RWPE2 (cell line): ENCODE results near the gene TRIP6.
"Not testable (repeated sequence)": the region's sequence is repeated elsewhere in the genome, so short reads cannot be mapped to it uniquely, and the experiment has no call there.

Experiments
- ATAC-seq: fragments of 200-7000 bp; cut with Tn5 transposase; 3 replicates; pipeline ENCODE4 v1.9.1; 2021; ENCODE audit warnings: low read depth
- DNase-seq: peaks from one replicate; pipeline ENCODE4 v3.0.0-alpha.2; 2020; ENCODE audit warnings: low spot score
- H3K27ac ChIP-seq: fragments of 450-650 bp; 2 replicates; pipeline ENCODE4 v1.5.1; 2017; ENCODE audit warnings: mild to moderate bottlenecking; ENCODE audit not compliant: poor library complexity, severe bottlenecking
- H3K27me3 ChIP-seq: fragments of 250-450 bp; sonication (Bioruptor Pico); 2 replicates; pipeline ENCODE4 v1.5.1; 2021; ENCODE audit warnings: mild to moderate bottlenecking, moderate library complexity; ENCODE audit not compliant: insufficient read depth, poor library complexity, severe bottlenecking
- H3K36me3 ChIP-seq: fragments of 250-450 bp; sonication (Bioruptor Pico); 2 replicates; pipeline ENCODE4 v1.5.1; 2020; ENCODE audit warnings: low read depth, mild to moderate bottlenecking, moderate library complexity
- H3K4me1 ChIP-seq: fragments of 250-450 bp; sonication (Bioruptor Pico); 2 replicates; pipeline ENCODE4 v1.5.1; 2021; ENCODE audit warnings: mild to moderate bottlenecking, moderate library complexity; ENCODE audit not compliant: insufficient read depth, poor library complexity, severe bottlenecking
- H3K4me3 ChIP-seq: fragments of 250-450 bp; sonication (Bioruptor Pico); 2 replicates; pipeline ENCODE4 v1.5.1; 2021; ENCODE audit warnings: mild to moderate bottlenecking, moderate library complexity; ENCODE audit not compliant: severe bottlenecking
- H3K9me3 ChIP-seq: fragments of 250-450 bp; sonication (Bioruptor Pico); 2 replicates; pipeline ENCODE4 v1.5.1; 2021; ENCODE audit warnings: mild to moderate bottlenecking, moderate library complexity; ENCODE audit not compliant: severe bottlenecking
- CTCF ChIP-seq: fragments of 450-650 bp; IDR thresholded peaks from one replicate; pipeline ENCODE4 v1.5.1; 2017; ENCODE audit warnings: mild to moderate bottlenecking, moderate library complexity; ENCODE audit not compliant: poor library complexity, severe bottlenecking

The TRIP6 gene

GRCh38 chr7:100911484-100911883 is 44.3 kb downstream of the TRIP6 start:
- TF ChIP-seq CTCF, result no peak
- ATAC-seq, result no peak

GRCh38 chr7:100914208-100914878 is 47.2 kb downstream of the TRIP6 start:
- no peaks in the 10 kb centered on the region for H3K27me3 ChIP-seq
- ATAC-seq (no peak), DNase-seq (no peak)
- H3K9me3 ChIP-seq, result no peaks in the 10 kb centered on the region
- no peak overlapping the region for H3K4me3 ChIP-seq
- H3K27ac ChIP-seq, result no peak overlapping the region
- H3K4me1 ChIP-seq, result no peaks in the 10 kb centered on the region
- no peak for TF ChIP-seq CTCF
- H3K36me3 ChIP-seq, result no peaks in the 10 kb centered on the region

More at GRCh38 chr7:100911484-100911883, 44.3 kb downstream of the TRIP6 start:
- Histone ChIP-seq H3K27me3 (no peaks in the 10 kb centered on the region), H3K4me3 (no peak overlapping the region), H3K9me3 (no peaks in the 10 kb centered on the region), H3K36me3 (no peaks in the 10 kb centered on the region), H3K4me1 (no peaks in the 10 kb centered on the region), H3K27ac (no peak overlapping the region)
- DNase-seq, result no peak

- Histone ChIP-seq H3K4me3 (no peak overlapping the region), H3K4me1 (no peaks in the 10 kb centered on the region), H3K27me3 (no peaks in the 10 kb centered on the region), H3K27ac (no peak overlapping the region), H3K36me3 (no peaks in the 10 kb centered on the region), H3K9me3 (no peaks in the 10 kb centered on the region)
- ATAC-seq (peak; percentile 51; the same call in 2 of the 3 replicates), DNase-seq (no peak)
- no peak for TF ChIP-seq CTCF
These were observed 47.8 kb downstream of the TRIP6 start for GRCh38 chr7:100914879-100915447.

- not testable (repeated sequence) for H3K4me1 ChIP-seq, H3K27ac ChIP-seq, DNase-seq, ATAC-seq, H3K27me3 ChIP-seq, H3K36me3 ChIP-seq, H3K4me3 ChIP-seq, H3K9me3 ChIP-seq
These were observed 52.1 kb downstream of the TRIP6 start for GRCh38 chr7:100919335-100919734.

GRCh38 chr7:100919779-100920437 is 52.7 kb downstream of the TRIP6 start:
- not testable (repeated sequence) for H3K4me3 ChIP-seq, H3K27me3 ChIP-seq, H3K36me3 ChIP-seq, H3K9me3 ChIP-seq, H3K4me1 ChIP-seq, ATAC-seq, DNase-seq, H3K27ac ChIP-seq

DNA sequence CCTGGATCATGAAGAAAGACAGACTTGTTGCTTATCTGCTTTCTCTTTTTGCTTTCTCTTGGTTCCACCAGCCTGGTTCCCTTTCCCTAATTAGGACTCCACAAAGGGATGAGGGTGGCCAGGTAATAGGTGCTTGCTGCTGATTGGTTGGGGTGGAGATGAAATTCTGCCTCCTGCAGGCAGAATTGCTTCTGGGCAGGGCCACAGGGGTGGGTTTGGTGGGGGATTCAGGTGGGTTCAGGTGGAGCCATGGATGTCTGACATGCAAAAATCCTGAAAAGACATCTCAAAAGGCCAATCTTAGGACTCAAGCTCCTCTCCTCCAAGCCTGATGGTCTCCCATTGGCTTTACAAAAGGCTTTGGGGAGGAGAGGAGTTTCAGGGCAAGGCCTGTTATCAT is 53.9 kb downstream of the TRIP6 start:
- no peak for DNase-seq

More for the DNA sequence above, 53.9 kb downstream of the TRIP6 start:
- Histone ChIP-seq H3K4me1 (no peaks in the 10 kb centered on the region), H3K36me3 (no peaks in the 10 kb centered on the region), H3K27me3 (no peaks in the 10 kb centered on the region), H3K4me3 (no peak overlapping the region), H3K9me3 (no peaks in the 10 kb centered on the region), H3K27ac (no peak overlapping the region)
- ATAC-seq, result no peak
- TF ChIP-seq CTCF, result no peak
